IPS DF 6.9 (cell line): Measurements from ENCODE around the gene RPS15.

Experiments used
- DNase-seq: peaks from one replicate; pipeline ENCODE4 v3.0.0-alpha.2; 2013; ENCODE audit warnings: low read depth, low spot score
- H3K27ac ChIP-seq: one replicate; pipeline ENCODE4 v1.5.1; 2013; ENCODE audit warnings: low read length, control low read depth
- H3K27me3 ChIP-seq: 2 replicates; pipeline ENCODE4 v1.6.1; 2013; ENCODE audit warnings: mild to moderate bottlenecking, low read length; ENCODE audit not compliant: control insufficient read depth, insufficient read depth
- H3K36me3 ChIP-seq: 2 replicates; pipeline ENCODE4 v1.6.1; 2013; ENCODE audit warnings: low read length; ENCODE audit not compliant: control insufficient read depth, insufficient read depth
- H3K4me1 ChIP-seq: 2 replicates; pipeline ENCODE4 v1.6.1; 2013; ENCODE audit warnings: low read length; ENCODE audit not compliant: control insufficient read depth, insufficient read depth
- H3K4me3 ChIP-seq: 2 replicates; pipeline ENCODE4 v1.5.1; 2013; ENCODE audit warnings: mild to moderate bottlenecking, low read length
- H3K9me3 ChIP-seq: 2 replicates; pipeline ENCODE4 v1.6.1; 2013; ENCODE audit warnings: low read length, inconsistent platforms; ENCODE audit not compliant: control insufficient read depth, insufficient read depth
- WGBS: extraction: QIAGEN DNeasy Blood & Tissue Kit; methylation state at CpG from one replicate; pipeline ENCODE4 v1.1.7; 2013; ENCODE audit warnings: mixed read lengths, missing lambda C conversion rate; ENCODE audit not compliant: insufficient read length, insufficient coverage; 5-methylcytosine and 5-hydroxymethylcytosine counted together

RPS15 gene

DNA sequence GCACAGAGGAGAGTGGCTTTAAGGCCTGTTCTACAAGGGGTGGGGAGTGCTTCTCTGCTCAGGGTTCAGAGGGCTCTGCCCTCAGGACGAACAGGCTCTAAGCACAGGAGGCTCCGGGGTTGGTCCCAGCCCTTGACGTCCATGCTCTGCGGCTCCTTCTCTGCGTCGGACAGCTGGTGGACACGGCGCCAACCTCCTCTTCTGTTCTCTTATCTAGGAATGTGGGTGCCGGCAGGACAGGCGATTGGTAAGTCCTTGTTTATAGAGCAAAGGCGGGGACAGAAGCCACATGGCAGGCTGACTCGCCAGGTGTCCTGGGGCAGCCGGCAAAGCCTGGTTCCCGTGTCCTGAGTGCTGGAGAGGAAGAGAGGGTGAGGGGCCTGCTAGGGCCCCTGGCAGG lies 8.4 kb upstream of the RPS15 start:
- DNase-seq, result no peak
- H3K4me3 ChIP-seq, result no peak overlapping the region
- H3K36me3 ChIP-seq, result peaks cover 60% of the 10 kb centered on the region
- H3K4me1 ChIP-seq, result no peaks in the 10 kb centered on the region
- H3K27ac ChIP-seq, result no peak overlapping the region
- no peaks in the 10 kb centered on the region for H3K27me3 ChIP-seq
- no CpG with 5 or more reads among the region's 14 CpGs for WGBS
- H3K9me3 ChIP-seq, result no peaks in the 10 kb centered on the region

DNA sequence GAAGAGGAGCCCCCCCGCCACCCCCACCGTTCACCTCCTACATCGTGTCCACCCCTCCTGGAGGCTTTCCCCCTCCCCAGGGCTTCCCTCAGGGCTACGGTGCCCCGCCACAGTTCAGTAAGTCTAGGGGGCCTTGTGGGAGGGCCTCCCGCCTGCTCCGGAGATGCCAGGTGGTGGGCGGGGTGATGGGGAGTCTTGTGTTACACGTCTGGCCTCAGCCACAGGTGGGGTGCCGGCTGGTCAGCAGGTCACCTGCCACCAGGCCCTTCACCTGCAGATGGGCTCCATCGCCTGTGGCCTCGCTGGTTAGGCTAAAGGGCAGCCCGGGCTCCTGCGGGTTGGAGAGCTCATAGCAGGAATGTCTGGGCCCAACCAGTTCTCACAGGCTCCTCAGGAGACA lies 8.0 kb upstream of the RPS15 start:
- Histone ChIP-seq H3K27me3 (no peaks in the 10 kb centered on the region), H3K27ac (no peak overlapping the region), H3K4me3 (no peak overlapping the region), H3K9me3 (no peaks in the 10 kb centered on the region), H3K4me1 (no peaks in the 10 kb centered on the region), H3K36me3 (peaks cover 59% of the 10 kb centered on the region)
- DNase-seq, result no peak
- WGBS, result no CpG with 5 or more reads among the region's 14 CpGs

DNA sequence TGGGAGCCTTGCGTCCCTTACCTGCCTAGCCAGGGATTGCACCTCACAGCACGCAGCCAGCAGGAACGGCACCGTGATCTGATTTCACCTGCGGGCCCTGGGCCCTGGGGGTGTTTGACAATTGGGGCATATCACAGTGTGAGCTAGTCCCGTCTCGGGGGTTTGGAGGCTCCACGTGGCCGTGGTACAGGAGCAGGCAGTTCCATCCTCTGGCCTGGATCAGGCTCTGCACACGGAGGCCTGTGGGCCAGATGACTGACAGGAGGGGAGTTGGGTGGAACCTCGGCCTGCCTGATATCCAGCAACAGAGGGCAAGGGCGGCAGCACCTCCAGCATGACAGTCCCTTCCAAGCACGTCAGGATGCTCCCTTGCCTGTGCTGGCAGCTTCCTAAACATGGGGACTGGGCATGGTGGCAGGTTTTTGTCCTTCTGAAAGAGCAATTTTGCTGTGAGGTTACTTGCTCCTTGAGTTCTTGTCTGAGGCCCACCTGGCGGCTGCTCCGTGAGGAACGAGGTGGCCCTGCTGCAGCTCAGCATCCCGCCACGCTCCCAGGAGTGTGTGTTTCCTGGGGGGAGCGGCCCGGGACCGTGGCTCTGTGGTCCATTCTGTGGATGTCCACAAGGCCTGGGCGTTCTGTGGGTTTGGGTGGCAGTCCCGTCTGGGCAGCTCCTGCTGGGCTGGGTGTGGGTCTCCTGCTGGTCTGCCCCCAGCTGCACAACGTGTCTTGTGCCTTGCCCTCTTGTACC lies 6.3 kb upstream of the RPS15 start:
- whole genome bisulfite sequencing, result no CpG with 5 or more reads among the region's 24 CpGs
- Histone ChIP-seq H3K4me1 (no peaks in the 10 kb centered on the region), H3K4me3 (no peak overlapping the region), H3K27ac (no peak overlapping the region), H3K27me3 (no peaks in the 10 kb centered on the region), H3K9me3 (no peaks in the 10 kb centered on the region), H3K36me3 (peaks cover 56% of the 10 kb centered on the region)
- no peak for DNase-seq

DNA sequence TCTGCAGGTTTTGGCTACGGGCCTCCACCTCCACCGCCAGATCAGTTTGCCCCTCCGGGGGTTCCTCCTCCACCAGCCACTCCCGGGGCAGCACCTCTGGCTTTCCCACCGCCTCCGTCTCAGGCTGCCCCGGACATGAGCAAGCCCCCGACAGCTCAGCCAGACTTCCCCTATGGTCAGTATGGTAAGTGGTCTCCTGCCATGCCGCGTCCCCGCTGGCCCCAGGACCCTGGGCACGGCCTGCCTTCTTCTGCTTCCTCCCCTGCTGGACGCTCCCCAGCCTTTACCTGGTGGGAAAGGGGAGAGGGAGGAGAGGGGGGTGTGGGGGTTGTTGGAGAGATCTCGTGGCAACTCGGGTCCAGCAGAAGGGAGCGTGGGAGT lies 5.7 kb upstream of the RPS15 start:
- no peak overlapping the region for H3K27ac ChIP-seq
- no CpG with 5 or more reads among the region's 16 CpGs for WGBS
- no peaks in the 10 kb centered on the region for H3K4me1 ChIP-seq
- H3K27me3 ChIP-seq, result no peaks in the 10 kb centered on the region
- no peaks in the 10 kb centered on the region for H3K9me3 ChIP-seq
- no peak overlapping the region for H3K4me3 ChIP-seq
- peaks cover 53% of the 10 kb centered on the region for H3K36me3 ChIP-seq
- no peak for DNase-seq

DNA sequence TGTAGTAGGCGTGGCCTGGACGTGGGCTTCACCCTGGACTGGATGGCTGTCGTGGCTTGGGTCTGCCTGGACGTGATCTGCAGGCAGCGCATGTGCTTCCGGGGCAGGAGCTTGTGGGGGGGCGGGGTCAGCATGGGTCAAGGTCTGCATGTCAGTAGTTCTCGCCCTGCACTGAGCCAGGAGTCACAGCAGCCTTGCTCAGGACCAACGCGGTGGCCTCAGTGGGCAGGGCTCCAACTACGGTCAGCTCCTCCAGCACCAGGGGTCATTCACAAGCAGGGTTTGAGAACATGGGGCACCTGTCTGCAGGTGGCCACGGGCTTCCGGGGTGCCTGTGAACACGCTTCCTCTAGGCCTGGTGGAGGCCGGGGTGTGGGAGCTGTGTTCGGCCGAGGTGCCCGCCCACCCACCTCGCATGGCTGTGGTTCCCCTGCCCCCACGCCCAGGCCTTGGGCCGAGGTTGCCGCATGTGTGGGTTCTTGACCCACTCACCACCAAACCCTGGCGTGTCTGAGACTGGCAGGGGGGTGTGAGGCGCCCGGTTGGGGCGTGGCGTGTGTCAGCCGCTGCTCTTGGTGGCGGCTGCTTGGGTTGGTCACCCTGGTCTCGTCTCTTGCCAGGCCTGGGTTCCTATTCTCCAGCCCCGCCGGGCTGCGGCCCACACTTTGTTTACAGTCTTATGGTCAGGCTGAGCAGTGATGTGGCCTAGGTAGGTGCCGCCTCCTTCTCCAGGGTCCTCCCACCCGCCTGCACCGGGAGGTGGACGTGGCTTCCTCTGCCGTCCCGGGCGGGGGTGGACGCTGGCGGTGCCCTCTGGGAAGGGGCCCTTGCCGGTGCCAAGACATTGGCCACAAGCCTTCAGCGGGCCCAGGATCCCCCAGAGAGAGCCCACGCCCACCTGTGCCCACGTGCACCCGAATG lies 4.8 kb upstream of the RPS15 start:
- H3K4me1 ChIP-seq, result no peaks in the 10 kb centered on the region
- H3K9me3 ChIP-seq, result no peaks in the 10 kb centered on the region
- no peak overlapping the region for H3K27ac ChIP-seq
- WGBS, result no CpG with 5 or more reads among the region's 47 CpGs
- H3K4me3 ChIP-seq, result no peak overlapping the region
- peaks cover 53% of the 10 kb centered on the region for H3K36me3 ChIP-seq
- no peaks in the 10 kb centered on the region for H3K27me3 ChIP-seq
- DNase-seq, result no peak

DNA sequence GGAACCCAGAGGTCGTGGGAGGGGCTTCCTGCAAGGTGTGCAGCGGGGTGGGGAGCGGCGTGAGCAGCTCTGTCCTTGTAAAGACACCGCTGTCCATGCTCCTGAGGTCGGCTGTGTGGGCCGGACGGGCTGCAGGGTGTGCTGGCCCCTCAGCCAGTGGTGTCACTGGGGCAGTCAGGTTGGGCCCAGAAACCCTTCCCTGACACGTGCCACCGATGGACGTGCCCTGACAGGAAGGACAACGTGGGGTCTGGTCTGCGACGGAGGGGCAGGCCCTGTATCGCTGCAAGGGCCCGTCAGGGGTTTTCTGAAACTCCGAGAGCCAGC lies 4.2 kb upstream of the RPS15 start:
- Histone ChIP-seq H3K27ac (no peak overlapping the region), H3K4me1 (no peaks in the 10 kb centered on the region), H3K4me3 (no peak overlapping the region), H3K36me3 (peaks cover 48% of the 10 kb centered on the region), H3K9me3 (no peaks in the 10 kb centered on the region), H3K27me3 (no peaks in the 10 kb centered on the region)
- no peak for DNase-seq
- no CpG with 5 or more reads among the region's 17 CpGs for WGBS

DNA sequence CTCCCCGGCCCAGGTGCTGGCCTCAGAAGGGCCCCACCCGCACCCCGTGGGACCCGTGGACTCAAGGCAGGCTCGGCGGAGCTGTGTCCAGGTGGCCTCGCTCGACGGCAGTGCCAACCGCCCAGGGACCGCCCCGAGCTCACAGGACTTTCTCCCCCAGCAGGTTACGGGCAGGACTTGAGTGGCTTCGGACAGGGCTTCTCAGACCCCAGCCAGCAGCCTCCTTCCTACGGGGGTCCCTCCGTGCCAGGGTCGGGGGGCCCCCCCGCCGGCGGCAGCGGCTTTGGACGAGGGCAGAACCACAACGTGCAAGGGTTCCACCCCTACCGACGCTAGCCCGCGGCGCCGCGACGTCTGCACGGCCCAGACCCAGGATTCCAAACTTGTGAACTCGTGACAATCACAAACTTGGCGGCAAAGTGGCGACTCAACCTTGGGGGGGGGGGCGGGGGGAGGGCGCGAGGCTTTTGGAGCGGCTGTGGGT lies 3.6 kb upstream of the RPS15 start:
- H3K36me3 ChIP-seq, result peaks cover 46% of the 10 kb centered on the region
- DNase-seq, result no peak
- no CpG with 5 or more reads among the region's 39 CpGs for WGBS

DNA sequence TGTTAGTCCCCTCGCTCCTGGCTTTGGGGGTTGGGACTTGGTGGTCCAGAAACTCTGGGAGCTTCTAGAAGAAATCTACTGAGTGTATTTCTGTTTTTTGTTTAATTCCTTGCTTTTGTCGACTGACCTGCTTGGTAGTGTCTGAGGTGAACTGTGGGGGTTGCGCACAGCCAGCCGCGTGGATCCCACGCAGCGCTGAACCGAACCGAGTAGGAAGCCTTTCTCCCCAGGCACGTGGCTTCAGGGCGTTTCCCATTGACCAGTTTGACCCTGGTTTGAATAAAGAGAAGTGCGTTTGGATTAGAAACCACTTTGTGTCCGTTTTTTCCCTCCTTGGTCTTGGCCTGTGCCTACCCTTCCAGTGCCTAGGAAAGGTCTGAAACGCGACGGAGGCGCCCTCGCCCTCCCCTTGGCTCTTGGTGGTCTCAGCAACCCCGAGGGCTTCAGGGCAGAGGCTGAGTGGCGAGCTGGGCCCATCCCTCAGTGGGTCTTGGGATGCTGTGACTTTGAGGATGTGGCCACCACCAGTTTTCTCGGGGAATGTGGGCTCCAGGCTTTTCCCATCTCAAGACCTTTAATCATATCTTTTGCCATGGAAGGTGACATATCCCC lies 2.7 kb upstream of the RPS15 start:
- H3K4me1 ChIP-seq, result peaks cover 5% of the 10 kb centered on the region
- DNase-seq, result no peak
- no peaks in the 10 kb centered on the region for H3K9me3 ChIP-seq
- no peak overlapping the region for H3K4me3 ChIP-seq
- no CpG with 5 or more reads among the region's 21 CpGs for whole genome bisulfite sequencing
- no peak overlapping the region for H3K27ac ChIP-seq
- no peaks in the 10 kb centered on the region for H3K27me3 ChIP-seq
- peaks cover 47% of the 10 kb centered on the region for H3K36me3 ChIP-seq

More for the DNA sequence above, 3.6 kb upstream of the RPS15 start:
- no peaks in the 10 kb centered on the region for H3K9me3 ChIP-seq
- H3K27ac ChIP-seq, result no peak overlapping the region
- H3K4me3 ChIP-seq, result no peak overlapping the region; the same call in 1 of the 2 replicates
- peaks cover 2% of the 10 kb centered on the region for H3K4me1 ChIP-seq
- H3K27me3 ChIP-seq, result no peaks in the 10 kb centered on the region

DNA sequence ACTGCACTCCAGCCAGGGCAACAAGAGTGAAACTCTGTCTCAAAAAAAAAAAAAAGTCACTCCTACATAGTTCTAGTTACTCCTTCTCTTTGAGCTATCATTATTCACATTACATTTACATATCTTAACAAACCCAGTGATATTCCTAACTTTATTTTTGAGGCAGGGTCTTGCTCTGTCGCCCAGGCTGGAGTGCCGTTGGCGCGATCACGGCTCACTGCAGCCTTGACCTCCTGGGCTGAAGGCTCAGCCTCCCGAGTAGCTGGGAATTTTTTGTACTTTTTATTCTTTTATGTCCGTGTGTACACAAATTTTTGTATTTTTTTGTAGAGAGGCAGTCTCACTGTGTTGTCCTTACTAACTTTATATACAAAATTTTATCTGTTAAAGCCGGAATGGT lies 587 bp upstream of the RPS15 start:
- no peaks in the 10 kb centered on the region for H3K27me3 ChIP-seq
- H3K36me3 ChIP-seq, result peaks cover 54% of the 10 kb centered on the region
- no CpG with 5 or more reads among the region's 8 CpGs for WGBS

DNA sequence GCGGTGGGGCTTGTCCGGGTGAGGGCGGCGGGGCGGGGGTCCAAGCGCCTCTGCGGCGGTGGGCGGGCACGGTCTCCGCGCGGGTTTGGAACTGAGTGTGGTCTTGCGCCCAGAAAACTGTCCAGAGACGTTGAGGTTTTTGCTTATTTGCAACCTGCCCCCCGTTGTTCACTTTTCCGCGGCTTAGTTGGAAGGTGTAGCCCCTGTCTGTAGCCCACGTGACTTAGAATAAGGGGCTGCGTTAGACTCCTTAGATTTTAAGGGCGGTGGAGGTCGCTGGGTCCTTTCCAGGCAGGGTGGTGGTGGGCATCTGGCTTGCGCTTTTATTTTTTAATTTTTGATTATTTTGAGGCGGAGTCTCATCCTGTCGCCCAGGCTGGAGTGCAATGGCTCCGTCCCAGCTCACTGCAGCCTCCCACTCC lies 748 bp downstream of the RPS15 start:
- Histone ChIP-seq H3K27ac (no peak overlapping the region), H3K9me3 (no peaks in the 10 kb centered on the region), H3K27me3 (no peaks in the 10 kb centered on the region), H3K4me1 (peaks cover 5% of the 10 kb centered on the region), H3K36me3 (peaks cover 41% of the 10 kb centered on the region), H3K4me3 (peak overlapping the region; percentile 96)
- WGBS, result no CpG with 5 or more reads among the region's 26 CpGs
- DNase-seq, result no peak

More for the DNA sequence above, 587 bp upstream of the RPS15 start:
- Histone ChIP-seq H3K4me3 (no peak overlapping the region), H3K27ac (no peak overlapping the region), H3K4me1 (peaks cover 5% of the 10 kb centered on the region), H3K9me3 (no peaks in the 10 kb centered on the region)
- DNase-seq, result no peak
